Neural progenitor cell (in vitro differentiated cells): Measurements from ENCODE around the gene GLT6D1. TPM values are rescaled to one million over a fixed set of nuclear protein-coding genes. Genes with fewer than 3 reads are reported as not detected.

ENCODE experiments used
- DNase-seq: peaks from one replicate; pipeline ENCODE4 v3.0.0-alpha.2; 2016; ENCODE audit warnings: low spot score
- H2AFZ ChIP-seq: fragments of 200-600 bp; sonication (generic); replicated peaks from 2 replicates; pipeline ENCODE4 v1.6.1; 2016; ENCODE audit warnings: antibody characterized with exemption
- H3F3A ChIP-seq: fragments of 200-600 bp; sonication (generic); 2 replicates; pipeline ENCODE4 v1.6.1; 2016; ENCODE audit warnings: antibody characterized with exemption, low read depth
- H3K27ac ChIP-seq: fragments of 200-600 bp; sonication (generic); 2 replicates; pipeline ENCODE4 v1.5.1; 2016; ENCODE audit warnings: mild to moderate bottlenecking
- H3K27me3 ChIP-seq: fragments of 200-600 bp; sonication (generic); 2 replicates; pipeline ENCODE4 v1.6.1; 2016; ENCODE audit warnings: mild to moderate bottlenecking, moderate library complexity
- H3K36me3 ChIP-seq: fragments of 200-600 bp; sonication (generic); 2 replicates; pipeline ENCODE4 v1.5.1; 2016
- H3K4me1 ChIP-seq: fragments of 200-600 bp; sonication (generic); 2 replicates; pipeline ENCODE4 v1.6.1; 2016; ENCODE audit warnings: mixed run types
- H3K4me2 ChIP-seq: fragments of 200-600 bp; sonication (generic); 2 replicates; pipeline ENCODE4 v1.6.1; 2016
- H3K4me3 ChIP-seq: fragments of 200-600 bp; sonication (generic); 2 replicates; pipeline ENCODE4 v1.5.1; 2016
- H3K79me2 ChIP-seq: fragments of 200-600 bp; sonication (generic); 2 replicates; pipeline ENCODE4 v1.6.1; 2016; ENCODE audit warnings: low read depth
- H3K9ac ChIP-seq: fragments of 200-600 bp; sonication (generic); 2 replicates; pipeline ENCODE4 v1.6.1; 2016
- H3K9me3 ChIP-seq: fragments of 200-600 bp; sonication (generic); 2 replicates; pipeline ENCODE4 v1.5.1; 2016; ENCODE audit warnings: low read depth
- H4K20me1 ChIP-seq: fragments of 200-600 bp; sonication (generic); 2 replicates; pipeline ENCODE4 v1.6.1; 2016; ENCODE audit warnings: low read depth
- H3K27ac Mint-ChIP-seq: 3 replicates; pipeline ENCODE4 v1.8.0; 2021; ENCODE audit warnings: mixed read lengths
- H3K27me3 Mint-ChIP-seq: 2 replicates; pipeline ENCODE4 v1.8.0; 2022; ENCODE audit warnings: low read depth, mild to moderate bottlenecking, inconsistent platforms, moderate library complexity, mixed read lengths; ENCODE audit not compliant: insufficient read depth
- H3K36me3 Mint-ChIP-seq: 3 replicates; pipeline ENCODE4 v1.8.0; 2021; ENCODE audit warnings: mixed read lengths
- H3K4me1 Mint-ChIP-seq: 3 replicates; pipeline ENCODE4 v1.8.0; 2021; ENCODE audit warnings: mixed read lengths
- H3K4me3 Mint-ChIP-seq: 3 replicates; pipeline ENCODE4 v1.8.0; 2021; ENCODE audit warnings: mild to moderate bottlenecking, moderate library complexity, mixed read lengths
- H3K9me3 Mint-ChIP-seq: 3 replicates; pipeline ENCODE4 v1.8.0; 2020; ENCODE audit warnings: mixed read lengths
- CTCF ChIP-seq: fragments of 200-600 bp; sonication (generic); IDR thresholded peaks from 2 replicates; pipeline ENCODE4 v1.5.1; 2017; ENCODE audit warnings: antibody characterized with exemption, mild to moderate bottlenecking
- EZH2 ChIP-seq: fragments of 200-600 bp; sonication (generic); IDR thresholded peaks from 2 replicates; pipeline ENCODE4 v1.6.1; 2017; ENCODE audit warnings: antibody characterized with exemption, mild to moderate bottlenecking, moderate library complexity
- EZH2phosphoT487 ChIP-seq: fragments of 200-600 bp; sonication (generic); IDR thresholded peaks from 2 replicates; pipeline ENCODE4 v1.6.1; 2017; ENCODE audit warnings: antibody characterized with exemption
- total RNA-seq: library from RNA; depleted of rRNA; stranded (reverse); fragments of >200 nt; gene quantifications from 2 replicates; pipeline ENCODE4 v1.2.3, GENCODE V29; 2015; ENCODE audit warnings: low replicate concordance

GLT6D1 gene
- total RNA-seq, 1 donor from 2014 or later: 0.80 TPM

GRCh38 chr9:135587658-135588057, 51.7 kb downstream of the GLT6D1 start:
- Histone ChIP-seq H3K9me3 (no peaks in the 10 kb centered on the region), H3K27me3 (no peaks in the 10 kb centered on the region), H3K9ac (no peak overlapping the region), H3K36me3 (no peaks in the 10 kb centered on the region), H3K4me2 (no peak overlapping the region), H4K20me1 (no peaks in the 10 kb centered on the region), H3K4me3 (no peak overlapping the region), H3K79me2 (no peaks in the 10 kb centered on the region), H3K27ac (no peak overlapping the region), H3K4me1 (no peaks in the 10 kb centered on the region), H3F3A (no peaks in the 10 kb centered on the region), H2AFZ (no peak overlapping the region)
- peaks cover 2% of the 10 kb centered on the region for H3K4me1 Mint-ChIP-seq
- H3K4me3 Mint-ChIP-seq: no peak overlapping the region
- TF ChIP-seq CTCF (no peak), EZH2 (no peak), EZH2phosphoT487 (no peak)
- H3K36me3 Mint-ChIP-seq: no peaks in the 10 kb centered on the region
- peaks cover 4% of the 10 kb centered on the region for H3K27me3 Mint-ChIP-seq
- no peaks in the 10 kb centered on the region for H3K9me3 Mint-ChIP-seq
- no peak for DNase-seq
- no peak overlapping the region for H3K27ac Mint-ChIP-seq

- no peak overlapping the region for H3K27ac Mint-ChIP-seq
- Histone ChIP-seq H3K9ac (no peak overlapping the region), H4K20me1 (no peaks in the 10 kb centered on the region), H3K36me3 (no peaks in the 10 kb centered on the region), H3K4me2 (no peak overlapping the region), H2AFZ (no peak overlapping the region), H3K4me3 (no peak overlapping the region), H3F3A (no peaks in the 10 kb centered on the region), H3K27ac (no peak overlapping the region), H3K9me3 (no peaks in the 10 kb centered on the region), H3K4me1 (no peaks in the 10 kb centered on the region), H3K27me3 (no peaks in the 10 kb centered on the region), H3K79me2 (no peaks in the 10 kb centered on the region)
- no peak for DNase-seq
- H3K9me3 Mint-ChIP-seq: no peaks in the 10 kb centered on the region
- no peak for TF ChIP-seq CTCF
- TF ChIP-seq EZH2phosphoT487: no peak
- TF ChIP-seq EZH2: no peak
- H3K27me3 Mint-ChIP-seq: peaks cover 5% of the 10 kb centered on the region
- H3K36me3 Mint-ChIP-seq: no peaks in the 10 kb centered on the region
- H3K4me3 Mint-ChIP-seq: no peak overlapping the region
- peaks cover 2% of the 10 kb centered on the region for H3K4me1 Mint-ChIP-seq
These were observed 52.7 kb downstream of the GLT6D1 start for GRCh38 chr9:135586601-135587109.

- Histone ChIP-seq H3K4me3 (no peak overlapping the region), H3K4me2 (no peak overlapping the region), H3K9me3 (no peaks in the 10 kb centered on the region), H3K36me3 (no peaks in the 10 kb centered on the region), H3K4me1 (no peaks in the 10 kb centered on the region), H2AFZ (no peak overlapping the region), H3K27ac (no peak overlapping the region), H3K79me2 (no peaks in the 10 kb centered on the region), H3F3A (no peaks in the 10 kb centered on the region), H3K9ac (no peak overlapping the region), H3K27me3 (no peaks in the 10 kb centered on the region), H4K20me1 (no peaks in the 10 kb centered on the region)
- H3K27ac Mint-ChIP-seq: no peak overlapping the region
- H3K9me3 Mint-ChIP-seq: no peaks in the 10 kb centered on the region
- peaks cover 7% of the 10 kb centered on the region for H3K27me3 Mint-ChIP-seq
- TF ChIP-seq CTCF: no peak
- TF ChIP-seq EZH2: no peak
- no peak for TF ChIP-seq EZH2phosphoT487
- no peaks in the 10 kb centered on the region for H3K36me3 Mint-ChIP-seq
- H3K4me1 Mint-ChIP-seq: peaks cover 2% of the 10 kb centered on the region
- DNase-seq: no peak
- H3K4me3 Mint-ChIP-seq: no peak overlapping the region
These were observed 54.4 kb downstream of the GLT6D1 start for GRCh38 chr9:135584934-135585333.
